GM15510 (cell line): ENCODE results near the gene FGF6.

Experiments used
- POLR2A ChIP-seq: IDR thresholded peaks from 3 replicates; pipeline ENCODE4 v1.6.1; 2011; ENCODE audit warnings: borderline replicate concordance; ENCODE audit not compliant: insufficient read length; ENCODE audit errors: extremely low read depth

The FGF6 gene, protein sequence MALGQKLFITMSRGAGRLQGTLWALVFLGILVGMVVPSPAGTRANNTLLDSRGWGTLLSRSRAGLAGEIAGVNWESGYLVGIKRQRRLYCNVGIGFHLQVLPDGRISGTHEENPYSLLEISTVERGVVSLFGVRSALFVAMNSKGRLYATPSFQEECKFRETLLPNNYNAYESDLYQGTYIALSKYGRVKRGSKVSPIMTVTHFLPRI

GRCh38 chr12:4445156-4446101 is at the start of gene FGF6:
Gene FGF6 (minus strand): TSS chr12:4445815. CDS start chr12:4445570, 245 bp downstream.
- TF ChIP-seq POLR2A, result no peak

- TF ChIP-seq POLR2A, result no peak
Observed at GRCh38 chr12:4490973-4491372, 45.4 kb upstream of the FGF6 start.

DNA sequence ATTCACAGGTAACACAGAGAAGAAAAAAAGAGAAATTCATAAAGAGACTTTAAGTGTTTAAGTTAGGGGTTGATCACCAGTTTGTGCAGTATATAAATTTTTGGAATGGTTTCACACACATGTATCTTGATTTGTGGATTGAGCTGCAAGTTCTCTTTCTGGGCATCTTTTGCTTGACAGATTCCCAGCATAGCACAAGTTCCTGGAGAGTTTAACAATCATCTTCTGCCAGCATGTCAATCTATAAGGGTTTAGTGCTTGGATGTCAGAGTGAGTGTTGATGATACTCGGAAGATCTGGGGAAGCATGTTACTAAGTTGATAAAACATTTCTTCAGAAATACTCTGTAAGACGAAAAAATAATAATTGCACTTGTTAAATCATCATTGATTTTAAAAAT is 43.9 kb upstream of the FGF6 start:
- no peak for TF ChIP-seq POLR2A

DNA sequence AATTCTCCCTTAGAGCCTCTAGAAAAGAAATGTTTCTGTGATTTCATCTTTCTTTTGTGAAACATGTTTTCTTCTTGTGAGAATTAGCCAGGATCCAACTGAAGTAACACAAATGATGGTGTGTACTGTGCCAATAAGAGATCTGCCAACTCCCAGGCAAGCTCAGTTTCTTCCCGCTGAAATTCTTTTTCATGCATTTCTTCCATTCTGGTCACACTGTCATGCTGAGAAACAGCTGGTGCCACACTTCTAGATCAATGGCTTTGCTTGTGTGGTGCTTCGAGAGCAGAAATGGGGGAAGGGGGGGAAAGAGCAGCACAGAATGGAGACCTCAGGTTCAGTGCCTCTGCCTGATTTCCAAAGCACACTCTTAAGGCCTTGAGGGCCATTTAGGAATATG is 41.4 kb upstream of the FGF6 start:
- no peak for TF ChIP-seq POLR2A

DNA sequence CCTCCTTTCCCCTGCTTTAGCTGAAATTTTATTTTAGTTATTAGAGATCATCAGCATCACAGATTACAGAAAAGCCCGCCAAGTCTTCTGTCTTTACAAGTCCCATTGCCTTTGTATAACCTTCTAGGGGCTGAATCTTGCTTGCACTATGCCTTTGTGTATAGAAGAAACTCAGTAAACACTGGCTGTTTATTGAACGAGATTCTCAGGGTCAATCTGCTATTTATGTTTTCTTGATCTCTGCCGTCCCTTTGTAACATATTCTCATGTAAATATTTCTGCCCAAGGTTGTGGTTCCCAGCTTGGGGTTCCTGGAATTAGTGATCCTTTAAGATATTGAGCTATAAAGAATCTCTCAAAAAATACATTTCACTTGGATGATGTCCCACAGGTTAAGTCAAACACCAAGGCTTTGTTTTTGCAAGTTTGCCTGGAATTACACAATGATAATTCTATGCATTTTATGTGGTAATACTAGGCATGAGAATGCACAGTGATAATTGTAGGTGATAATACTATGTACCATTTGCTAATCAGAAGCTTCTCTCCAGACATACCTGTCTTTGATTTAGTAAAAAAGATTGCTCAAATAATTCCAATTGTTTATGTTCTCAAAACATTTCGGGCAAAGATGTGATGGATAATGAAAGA is 40.6 kb upstream of the FGF6 start:
- no peak for TF ChIP-seq POLR2A

DNA sequence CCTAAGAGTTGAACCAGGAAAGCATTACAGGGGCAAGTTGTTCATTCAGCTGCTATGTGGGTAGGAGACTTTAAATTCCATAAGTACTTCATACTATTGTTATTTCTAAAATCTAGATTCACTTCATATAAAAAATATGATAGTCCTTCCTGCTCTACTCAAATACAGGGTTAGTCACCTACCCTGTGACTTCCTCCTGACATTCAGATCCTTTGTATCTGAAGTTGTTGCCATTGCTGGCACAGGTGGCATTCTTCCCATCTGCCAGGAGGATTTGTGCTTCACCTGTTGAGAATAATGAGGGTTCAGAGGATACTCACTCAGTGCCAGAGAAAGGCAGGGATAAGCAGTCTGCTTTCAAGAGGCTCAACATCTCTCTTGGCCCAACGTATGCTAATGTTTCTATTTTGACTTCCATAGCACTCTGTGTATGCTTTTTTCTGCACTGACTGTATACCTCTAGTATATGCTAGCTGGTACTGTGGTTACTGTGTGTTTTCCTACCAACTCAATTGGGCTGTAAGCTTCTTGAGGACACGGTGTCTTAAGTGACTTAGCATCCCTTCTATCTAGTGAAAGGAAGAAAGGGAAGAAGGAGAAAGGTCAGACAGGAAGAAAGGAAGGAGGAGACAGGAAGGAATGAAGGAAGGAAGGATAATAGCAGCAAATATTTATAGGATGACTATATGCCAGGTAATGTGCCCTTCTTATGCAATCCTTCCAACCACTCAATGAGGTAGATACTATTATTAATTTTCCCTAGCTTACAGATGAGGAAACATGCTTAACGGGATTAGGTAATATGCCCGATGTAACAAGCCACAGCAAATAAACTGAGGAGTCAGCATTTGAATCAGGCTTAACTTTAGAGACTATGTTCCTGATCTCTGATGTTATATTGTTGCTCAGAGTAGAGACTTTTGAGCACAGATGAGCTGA is 38.5 kb upstream of the FGF6 start:
- TF ChIP-seq POLR2A, result no peak

DNA sequence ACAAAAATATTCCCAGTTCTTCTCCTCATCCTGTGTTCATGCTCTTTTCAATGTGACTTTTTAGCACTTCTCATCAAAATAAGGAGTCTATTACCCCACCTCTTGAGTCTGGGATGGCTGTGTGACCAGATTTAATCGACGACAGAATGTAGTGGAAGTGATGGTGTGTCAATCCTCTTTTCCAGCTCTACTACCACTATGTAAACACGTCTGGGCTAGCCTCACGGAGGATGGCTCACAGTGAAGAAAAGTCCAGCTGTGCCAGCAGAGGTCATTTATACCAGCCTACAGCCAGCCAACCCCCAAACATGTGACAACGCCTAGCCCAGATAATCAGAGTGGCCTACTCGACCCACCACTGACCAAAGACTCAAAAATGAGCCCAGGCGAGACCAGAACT is 37.3 kb upstream of the FGF6 start:
- TF ChIP-seq POLR2A, result no peak

DNA sequence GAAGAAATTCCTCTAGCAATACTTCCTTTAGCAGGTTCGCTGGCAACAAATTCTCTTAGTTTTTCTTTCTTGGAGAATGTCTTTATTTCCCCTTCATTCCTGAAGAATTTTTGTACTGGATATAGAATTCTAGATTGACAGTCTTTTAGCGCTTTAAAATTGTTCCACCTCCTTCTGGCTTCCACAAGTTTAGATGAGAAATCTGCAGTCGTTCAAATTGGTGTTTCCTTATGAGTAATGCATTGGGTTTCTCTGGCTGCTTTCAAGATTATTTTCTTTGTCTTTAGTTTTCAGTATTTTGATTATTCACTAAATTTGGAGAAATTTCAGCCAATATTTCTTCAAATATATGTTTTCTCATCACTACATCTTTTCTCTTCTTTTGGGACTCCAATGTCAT is 33.3 kb upstream of the FGF6 start:
- no peak for TF ChIP-seq POLR2A

- TF ChIP-seq POLR2A, result no peak
Observed at GRCh38 chr12:4477129-4477528, 31.5 kb upstream of the FGF6 start.

DNA sequence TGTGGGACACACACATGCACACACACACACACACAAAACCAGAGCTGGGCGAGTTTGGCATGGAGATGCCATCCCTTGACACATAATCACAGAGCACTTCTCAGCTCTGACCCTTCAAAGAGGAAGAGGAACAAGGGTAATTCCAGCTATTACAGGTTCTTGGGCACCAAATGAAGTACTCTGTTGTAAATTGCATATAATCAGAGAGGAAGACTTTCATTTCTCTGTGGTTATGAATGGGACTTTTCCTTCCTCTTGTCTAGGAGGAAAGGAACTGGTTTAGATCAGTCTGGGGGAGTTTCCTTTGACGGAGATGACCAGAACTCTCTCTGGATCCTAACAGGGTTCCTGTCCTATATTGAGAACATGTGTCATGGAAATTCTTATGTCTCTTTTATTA is 26.4 kb upstream of the FGF6 start:
- no peak for TF ChIP-seq POLR2A

GRCh38 chr12:4471256-4471655 is 25.6 kb upstream of the FGF6 start:
- TF ChIP-seq POLR2A, result no peak

DNA sequence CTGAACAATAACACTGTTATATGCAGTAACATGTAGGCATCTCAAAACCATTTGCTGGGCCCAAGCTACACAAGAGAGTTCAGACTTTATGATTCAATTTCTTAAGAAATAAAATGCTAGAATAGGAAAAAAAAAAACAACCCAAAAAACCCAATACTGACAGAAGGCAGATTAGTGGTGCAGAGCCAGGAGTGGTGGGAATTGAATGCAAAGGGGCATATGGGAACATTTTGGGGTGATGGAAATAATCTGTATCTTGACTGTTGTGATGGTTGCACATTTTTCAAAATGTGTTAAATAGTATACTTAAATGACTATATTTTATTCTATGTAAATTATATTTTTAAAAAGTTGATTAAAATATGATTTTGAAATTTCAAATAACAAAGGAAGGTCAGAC is 23.4 kb upstream of the FGF6 start:
- TF ChIP-seq POLR2A, result no peak

DNA sequence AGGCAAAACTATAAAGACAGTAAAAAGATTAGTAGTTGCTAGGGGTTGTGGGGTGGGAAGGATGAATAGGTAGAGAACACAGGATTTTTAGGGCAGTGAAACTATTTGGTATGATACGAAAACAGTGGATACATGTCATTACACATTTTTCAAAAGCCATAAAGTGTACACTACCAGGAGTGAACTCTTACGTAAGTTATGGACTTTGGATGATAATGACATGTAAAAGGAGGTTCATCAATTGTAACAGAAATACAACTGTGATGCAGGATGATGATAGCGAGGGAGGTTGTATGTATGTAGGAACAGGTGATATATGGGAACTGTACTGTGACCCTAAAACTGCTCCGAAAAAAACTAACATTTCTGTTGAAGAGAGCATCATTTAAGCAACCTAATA is 15.1 kb upstream of the FGF6 start:
- no peak for TF ChIP-seq POLR2A

DNA sequence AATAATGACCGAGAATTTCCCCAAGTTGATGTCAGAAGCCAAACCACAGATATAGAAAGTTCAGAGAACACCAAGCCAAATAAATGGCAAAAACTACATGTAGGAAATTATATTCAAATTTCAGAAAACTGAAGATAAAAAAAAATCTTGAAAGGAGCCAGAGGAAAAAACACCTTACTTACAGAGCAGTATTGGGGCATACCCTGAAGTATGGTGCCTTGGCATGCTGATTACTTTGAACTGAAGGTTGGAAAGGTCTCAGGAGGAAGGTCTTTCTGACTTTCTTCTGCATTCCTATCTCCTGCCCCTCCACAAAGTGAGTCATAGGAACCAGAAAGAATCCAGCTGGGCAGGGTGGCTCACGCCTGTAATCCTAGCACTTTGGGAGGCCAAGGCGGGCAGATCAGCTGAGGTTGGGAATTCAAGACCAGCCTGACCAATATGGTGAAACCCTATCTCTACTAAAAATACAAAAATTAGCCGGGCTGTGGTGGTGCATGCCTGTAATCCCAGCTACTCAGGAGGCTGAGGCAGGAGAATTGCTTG is 8.8 kb upstream of the FGF6 start:
- no peak for TF ChIP-seq POLR2A
